Placental pericyte (primary cell): ENCODE data around the gene PDP2. TPM values are rescaled to one million over a fixed set of nuclear protein-coding genes. Genes with fewer than 3 reads are reported as not detected.

Experiments
- total RNA-seq: library from RNA; depleted of rRNA; stranded (reverse); fragments of >200 nt; gene quantifications from 2 replicates; pipeline ENCODE4 v1.2.3, GENCODE V29; 2012

PDP2 gene, protein sequence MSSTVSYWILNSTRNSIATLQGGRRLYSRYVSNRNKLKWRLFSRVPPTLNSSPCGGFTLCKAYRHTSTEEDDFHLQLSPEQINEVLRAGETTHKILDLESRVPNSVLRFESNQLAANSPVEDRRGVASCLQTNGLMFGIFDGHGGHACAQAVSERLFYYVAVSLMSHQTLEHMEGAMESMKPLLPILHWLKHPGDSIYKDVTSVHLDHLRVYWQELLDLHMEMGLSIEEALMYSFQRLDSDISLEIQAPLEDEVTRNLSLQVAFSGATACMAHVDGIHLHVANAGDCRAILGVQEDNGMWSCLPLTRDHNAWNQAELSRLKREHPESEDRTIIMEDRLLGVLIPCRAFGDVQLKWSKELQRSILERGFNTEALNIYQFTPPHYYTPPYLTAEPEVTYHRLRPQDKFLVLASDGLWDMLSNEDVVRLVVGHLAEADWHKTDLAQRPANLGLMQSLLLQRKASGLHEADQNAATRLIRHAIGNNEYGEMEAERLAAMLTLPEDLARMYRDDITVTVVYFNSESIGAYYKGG
- total RNA-seq, result 20.1 and 25.2 TPM in 2 replicates

GRCh38 chr16:66880288-66881013, at the start of gene PDP2:
Gene PDP2, plus strand, starts transcription at chr16:66880515. Its CDS starts 3,770 bp downstream, at chr16:66884285.

GRCh38 chr16:66844342-66845079, 35.8 kb upstream of the PDP2 start, which contains the start of gene CA7:
Gene CA7, plus strand, starts transcription at chr16:66844414. Its CDS starts 74 bp downstream, at chr16:66844488.

GRCh38 chr16:66918803-66919568, 38.7 kb downstream of the PDP2 start, which contains the start of gene CDH16:
Gene CDH16, minus strand, starts transcription at chr16:66918885. Its CDS starts 820 bp downstream, at chr16:66918065.

GRCh38 chr16:66925322-66925840, 45.1 kb downstream of the PDP2 start, which contains the start of gene RRAD:
Gene RRAD, minus strand, starts transcription at chr16:66925535. Its CDS starts 356 bp downstream, at chr16:66925179.

GRCh38 chr16:66934138-66934838, 54.0 kb downstream of the PDP2 start, which contains the start of gene CIAO2B:
Gene CIAO2B, minus strand, starts transcription at chr16:66934402. Its CDS starts 38 bp downstream, at chr16:66934364.

DNA sequence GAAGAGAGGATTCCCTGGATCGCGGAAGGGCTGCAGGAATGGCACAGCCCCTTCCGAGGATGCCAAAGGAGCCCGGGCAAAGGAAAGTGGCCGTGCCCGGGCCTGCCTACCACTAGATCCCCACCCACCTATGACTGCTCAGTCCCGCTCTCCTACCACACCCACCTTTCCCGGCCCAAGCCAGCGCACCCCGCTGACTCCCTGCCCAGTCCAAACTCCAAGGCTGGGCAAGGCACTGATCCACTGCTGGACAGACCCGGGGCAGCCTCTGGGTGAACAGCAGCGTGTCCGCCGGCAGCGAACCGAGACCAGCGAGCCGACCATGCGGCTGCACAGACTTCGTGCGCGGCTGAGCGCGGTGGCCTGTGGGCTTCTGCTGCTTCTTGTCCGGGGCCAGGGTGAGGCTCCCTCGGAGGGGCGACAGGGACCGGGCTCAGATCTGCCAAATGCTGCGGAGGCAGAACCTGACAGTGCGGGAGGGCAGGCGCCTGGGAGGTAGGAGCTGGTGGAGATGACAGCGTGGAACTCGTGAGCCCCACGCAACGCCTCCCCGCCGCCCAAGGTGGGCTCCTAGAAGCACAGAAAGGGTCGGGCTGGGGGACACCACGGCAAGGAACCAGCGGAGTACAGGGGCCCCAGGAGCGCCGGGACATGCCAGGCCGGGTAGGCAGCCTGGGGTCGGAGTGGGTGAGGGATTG, 55.1 kb downstream of the PDP2 start, which contains the start of gene CES2:
Gene CES2 (plus strand): TSS at position 203 of the 698 bp plus-strand sequence. CDS start 120 bp downstream, at position 323.

Other genes with a start within 250 kb of the PDP2 start
- gene CMTM4, start 183.8 kb upstream of the PDP2 start, total RNA-seq, result 12.0 and 17.8 TPM in 2 replicates
- 132 and 146 TPM in 2 replicates for gene DYNC1LI2, start 128.9 kb upstream of the PDP2 start, total RNA-seq
- 0.14 TPM in 1 of 2 replicates, not detected in the other for gene TERB1, start 78.9 kb upstream of the PDP2 start, total RNA-seq
- 31.5 and 70.3 TPM in 2 replicates for gene NAE1, start 49.5 kb upstream of the PDP2 start, total RNA-seq
- not detected in 2 replicates for gene CA7, start 36.1 kb upstream of the PDP2 start, total RNA-seq
- gene CDH16, start 38.4 kb downstream of the PDP2 start, total RNA-seq, result not detected in 2 replicates
- 11.0 and 25.8 TPM in 2 replicates for gene RRAD, start 45.0 kb downstream of the PDP2 start, total RNA-seq
- 149 and 154 TPM in 2 replicates for gene CIAO2B, start 53.9 kb downstream of the PDP2 start, total RNA-seq
- 38.7 and 46.4 TPM in 2 replicates for gene CES2, start 55.0 kb downstream of the PDP2 start, total RNA-seq
- gene CES3, start 80.8 kb downstream of the PDP2 start, total RNA-seq, result 0.22 TPM in 1 of 2 replicates, not detected in the other
- gene CES4A, start 108.1 kb downstream of the PDP2 start, total RNA-seq, result 2.7 and 2.8 TPM in 2 replicates
- 88.4 and 124 TPM in 2 replicates for gene CBFB, start 148.6 kb downstream of the PDP2 start, total RNA-seq
- gene PHAF1, start 229.4 kb downstream of the PDP2 start, total RNA-seq, result 14.0 and 21.0 TPM in 2 replicates